Measurements from ENCODE around the gene SIRT4. TPM values are rescaled to one million over a fixed set of nuclear protein-coding genes. Genes with fewer than 3 reads are reported as not detected.

SIRT4 gene
- total RNA-seq, 1 experiment from 2014 or later = 1.9 TPM

DNA sequence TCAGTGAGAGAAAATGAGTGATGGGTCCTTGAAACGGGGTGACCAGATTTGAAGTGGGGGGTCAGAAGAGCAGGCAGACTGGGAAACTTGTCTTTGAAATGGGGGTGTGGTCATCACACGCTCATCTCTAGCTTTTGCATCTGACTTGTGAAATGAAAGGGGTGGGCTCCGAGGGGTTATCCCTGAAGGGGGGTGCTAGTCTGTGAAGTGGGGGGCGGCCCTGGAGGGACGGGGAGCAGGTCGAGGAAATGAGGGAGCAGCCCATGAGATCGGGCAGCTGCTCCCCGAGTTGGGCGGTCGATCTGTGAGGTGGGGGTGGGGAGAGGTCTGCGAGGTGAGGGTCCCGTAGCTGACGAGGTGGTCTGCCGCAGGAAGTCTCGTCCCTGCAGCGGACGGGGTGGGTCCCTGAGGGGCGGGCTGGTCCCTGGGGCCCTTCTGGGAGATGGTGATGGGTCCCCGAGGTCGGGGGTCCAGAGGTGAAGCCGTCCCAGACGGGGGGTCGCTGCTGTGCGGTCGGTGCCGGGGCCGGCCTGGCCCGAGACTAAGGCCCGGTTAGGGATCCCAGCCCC lies 37.1 kb upstream of the SIRT4 start:
- ChIA-PET POLR2A (ENCODE audit: unreplicated experiment) (interaction anchor here (1.0 to 3.3 kb wide), 6 partner anchors 8 to 66 kb away, joined by 3 to 73 read pairs (median 20); partner anchors contain the start of genes RNU4-2 and RPLP0), CTCF (interaction anchor here (0.5 to 6.5 kb wide), 10 partner anchors 8 to 96 kb away, joined by 3 to 142 read pairs (median 6); partner anchors contain the start of gene RPLP0)
- H3K4me2 ChIP-seq (ENCODE audit: low read length) = peak overlapping the region; percentile 96
- peaks cover 11% of the 10 kb centered on the region for H3F3A ChIP-seq (ENCODE audit: low read length, unreplicated experiment)
- DNase-seq (no peak), ATAC-seq (no peak)
- no peaks in the 10 kb centered on the region for H3K27me3 ChIP-seq (ENCODE audit: low read length)
- H3K4me3 ChIP-seq (ENCODE audit: low read length) = peak overlapping the region; percentile 91
- H3K79me2 ChIP-seq (ENCODE audit: low read length) = peaks cover 55% of the 10 kb centered on the region
- no peak for TF ChIP-seq EZH2phosphoT487 (IDR thresholded peaks at IDR 0.05; ENCODE audit: borderline replicate concordance, low read length)
- no peak for TF ChIP-seq EZH2 (IDR thresholded peaks at IDR 0.05; ENCODE audit: low read length, unreplicated experiment)
- peak overlapping the region; percentile 91 for H3K27ac ChIP-seq (ENCODE audit: low read length)
- peaks cover 24% of the 10 kb centered on the region for H3K36me3 ChIP-seq (ENCODE audit: low read depth, low read length)
- H3K9ac ChIP-seq (ENCODE audit: low read length) = peak overlapping the region; percentile 94
- peaks cover 33% of the 10 kb centered on the region for H3K4me1 ChIP-seq (ENCODE audit: insufficient read depth, low read length)
- H4K20me1 ChIP-seq (ENCODE audit: low read length) = peaks cover 5% of the 10 kb centered on the region; the same call in 1 of the 2 replicates
- BruUV-seq (replicated peaks) = no TSS peak
- intact Hi-C loops (cut with micrococcal nuclease) = loop anchor here (1.0 kb wide), 1 partner anchor 26 kb away; the partner anchor contains the start of gene RNU4-2
- H3K9me3 ChIP-seq (ENCODE audit: low read length) = no peaks in the 10 kb centered on the region
- no peaks in the 10 kb centered on the region for H3K9me2 ChIP-seq (replicated peaks; ENCODE audit: low read length)
- no peak overlapping the region for H2AFZ ChIP-seq (ENCODE audit: low read length)

GRCh38 chr12:120265473-120266179 lies 36.5 kb upstream of the SIRT4 start, which contains the start of gene PXN:
Gene PXN, minus strand, starts transcription at chr12:120265730. Its CDS starts 101 bp downstream, at chr12:120265629.
- Histone ChIP-seq H3K27ac (ENCODE audit: low read length) (peak within 1 kb of the TSS; percentile 91), H4K20me1 (ENCODE audit: low read length) (0 out of 2 replicates have a peak, but pooled peaks cover 4% of the 10 kb centered on the region), H3K36me3 (ENCODE audit: low read depth, low read length) (peaks cover 20% of the 10 kb centered on the region), H2AFZ (ENCODE audit: low read length) (no peak within 1 kb of the TSS; the same call in 1 of the 2 replicates), H3K4me3 (ENCODE audit: low read length) (peak within 1 kb of the TSS; percentile 91), H3K4me2 (ENCODE audit: low read length) (peak within 1 kb of the TSS; percentile 96), H3K9me3 (ENCODE audit: low read length) (no peaks in the 10 kb centered on the region), H3K27me3 (ENCODE audit: low read length) (no peaks in the 10 kb centered on the region), H3K9me2 (replicated peaks; ENCODE audit: low read length) (no peaks in the 10 kb centered on the region), H3F3A (ENCODE audit: low read length, unreplicated experiment) (peaks cover 11% of the 10 kb centered on the region), H3K9ac (ENCODE audit: low read length) (peak within 1 kb of the TSS; percentile 94), H3K4me1 (ENCODE audit: insufficient read depth, low read length) (peaks cover 28% of the 10 kb centered on the region), H3K79me2 (ENCODE audit: low read length) (peaks cover 49% of the 10 kb centered on the region)
- ChIA-PET POLR2A (ENCODE audit: unreplicated experiment) (interaction anchor here (1.0 to 3.3 kb wide), 6 partner anchors 9 to 66 kb away, joined by 3 to 73 read pairs (median 20); partner anchors contain the start of genes RNU4-2 and RPLP0), CTCF (interaction anchor here (0.5 to 6.5 kb wide), 13 partner anchors 8 to 243 kb away, joined by 3 to 142 read pairs (median 6); partner anchors contain the start of gene RPLP0)
- peak; percentile 83 for TF ChIP-seq CTCF (conservative IDR thresholded peaks at IDR 0.05; ENCODE audit: low read depth, low read length)
- TF ChIP-seq EZH2phosphoT487 (IDR thresholded peaks at IDR 0.05; ENCODE audit: borderline replicate concordance, low read length) = no peak
- peak; percentile 41 for ATAC-seq
- intact Hi-C loops (cut with micrococcal nuclease) = no loop called here
- BruUV-seq (replicated peaks) = no TSS peak
- peak; percentile 89 for DNase-seq

DNA sequence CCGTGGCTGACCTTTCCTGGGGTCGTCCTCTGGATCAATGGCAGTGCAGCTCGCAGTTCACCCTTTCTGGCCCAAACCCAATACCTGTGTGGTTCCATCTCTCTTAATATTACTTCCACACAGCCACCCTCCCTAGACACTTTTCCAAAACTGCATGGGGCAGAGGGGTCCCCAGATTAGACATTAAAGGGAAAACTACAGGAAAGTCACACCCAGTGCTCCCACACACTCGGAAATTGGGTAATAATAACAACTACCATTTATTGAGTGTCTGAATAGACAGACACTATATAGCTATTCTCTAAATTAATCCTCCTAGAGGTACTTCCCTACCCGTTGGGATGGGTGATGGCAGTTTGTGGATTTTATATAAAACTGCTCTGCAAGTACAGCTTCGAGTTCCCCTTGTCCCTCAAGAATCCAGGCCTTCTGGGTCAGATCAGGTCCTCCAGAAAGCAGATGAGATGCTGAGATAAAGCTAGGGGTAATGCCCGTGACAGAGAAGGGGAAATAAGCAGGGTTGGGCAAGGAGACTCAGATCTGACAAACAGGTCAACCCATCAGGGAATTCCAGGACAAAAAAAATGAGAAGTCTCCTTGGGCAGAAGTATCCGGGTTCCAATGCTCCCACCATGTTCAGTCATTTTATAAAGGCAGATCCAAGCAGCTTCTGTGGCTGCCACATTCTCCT lies 35.8 kb upstream of the SIRT4 start:
- CTCF ChIA-PET = interaction anchor here (0.6 to 6.5 kb wide), 6 partner anchors 29 to 244 kb away, joined by 3 to 142 read pairs (median 8); partner anchors contain the start of gene RPLP0
- H3K79me2 ChIP-seq (ENCODE audit: low read length) = peaks cover 42% of the 10 kb centered on the region
- H3K27me3 ChIP-seq (ENCODE audit: low read length) = no peaks in the 10 kb centered on the region
- H3K4me2 ChIP-seq (ENCODE audit: low read length) = 0 out of 2 replicates have a peak overlapping the region, but pooled peaks have one; percentile 25
- H3K36me3 ChIP-seq (ENCODE audit: low read depth, low read length) = peaks cover 16% of the 10 kb centered on the region
- intact Hi-C loops (cut with micrococcal nuclease) = no loop called here
- no peak for TF ChIP-seq EZH2phosphoT487 (IDR thresholded peaks at IDR 0.05; ENCODE audit: borderline replicate concordance, low read length)
- H3K4me1 ChIP-seq (ENCODE audit: insufficient read depth, low read length) = peaks cover 21% of the 10 kb centered on the region
- no peak overlapping the region; the same call in 1 of the 2 replicates for H2AFZ ChIP-seq (ENCODE audit: low read length)
- 0 out of 2 replicates have a peak, but pooled peaks cover 4% of the 10 kb centered on the region for H4K20me1 ChIP-seq (ENCODE audit: low read length)
- no peak for DNase-seq
- H3K9ac ChIP-seq (ENCODE audit: low read length) = no peak overlapping the region
- BruUV-seq (replicated peaks) = no TSS peak
- H3F3A ChIP-seq (ENCODE audit: low read length, unreplicated experiment) = peaks cover 11% of the 10 kb centered on the region
- H3K9me2 ChIP-seq (replicated peaks; ENCODE audit: low read length) = no peaks in the 10 kb centered on the region
- POLR2A ChIA-PET (ENCODE audit: unreplicated experiment) = interaction anchor here (0.6 to 3.3 kb wide), 5 partner anchors 9 to 65 kb away, joined by 3 to 73 read pairs (median 33); partner anchors contain the start of genes RNU4-2 and RPLP0
- no peak overlapping the region for H3K4me3 ChIP-seq (ENCODE audit: low read length)
- no peaks in the 10 kb centered on the region for H3K9me3 ChIP-seq (ENCODE audit: low read length)
- ATAC-seq = no peak
- H3K27ac ChIP-seq (ENCODE audit: low read length) = no peak overlapping the region

All from PC-3 (cell line).